Lower leg skin (tissue), 4 donors: ENCODE data around the gene AMIGO1. TPM values are rescaled to one million over a fixed set of nuclear protein-coding genes. Genes with fewer than 3 reads are reported as not detected.

Experiments
- DNase-seq, 2 donors: peaks; one replicate each; pipeline ENCODE4 v3.0.0-alpha.2; 2019; ENCODE audit warnings: low spot score in 2 of 2
- H3K4me3 ChIP-seq: fragments of 200-600 bp; sonication (generic); 2 replicates; pipeline ENCODE4 v1.5.1; 2017; ENCODE audit warnings: mild to moderate bottlenecking, low read depth; ENCODE audit not compliant: poor library complexity, severe bottlenecking
- CTCF ChIP-seq, 3 donors: fragments of 450-650 bp; IDR thresholded peaks; one replicate each; pipeline ENCODE4 v1.5.1; 2016; ENCODE audit warnings: antibody characterized with exemption in 3 of 3, mild to moderate bottlenecking in 3 of 3, moderate library complexity in 2 of 3
- POLR2A ChIP-seq, 2 donors: fragments of 450-650 bp; IDR thresholded peaks; one replicate each; pipeline ENCODE4 v1.6.1; 2016 to 2017; ENCODE audit warnings: antibody characterized with exemption in 2 of 2, mild to moderate bottlenecking in 1 of 2, moderate library complexity in 1 of 2
- WGBS, 2 donors: methylation state at CpG; one replicate each; pipeline ENCODE4 v1.1.5; 2018; 5-methylcytosine and 5-hydroxymethylcytosine counted together
- intact Hi-C: fragments of 100-400 bp; cut with DNase I; formaldehyde crosslinking; loops from one replicate; pipeline ENCODE4 v1.15.0; 2023; ENCODE audit warnings: low total_unique reads
- total RNA-seq, 4 donors: library from RNA; depleted of rRNA; stranded (reverse); fragments of >200 nt; gene quantifications; one replicate each; pipeline ENCODE4 v1.1.0, GENCODE V29; 2016

The AMIGO1 gene
- total RNA-seq, 4 donors from 2014 or later = 3.9 to 7.9 (median 5.4) TPM

- 60 to 66% methylated on average over 4 of the region's 4 CpGs for WGBS, 2 donors
- intact Hi-C loops = no loop called here
- no peak for DNase-seq
- no peak overlapping the region for H3K4me3 ChIP-seq
- no peak for TF ChIP-seq POLR2A (IDR thresholded peaks at IDR 0.05)
- TF ChIP-seq CTCF (IDR thresholded peaks at IDR 0.05) = no peak
These were observed 26.0 kb upstream of the AMIGO1 start for GRCh38 chr1:109535481-109535880.

GRCh38 chr1:109534307-109534858 lies 24.9 kb upstream of the AMIGO1 start:
- no peak for DNase-seq
- intact Hi-C loops = no loop called here
- TF ChIP-seq CTCF (IDR thresholded peaks at IDR 0.05) (no peak), POLR2A (IDR thresholded peaks at IDR 0.05) (no peak)
- 89 to 97% methylated on average over 1 of the region's 1 CpG for WGBS, 2 donors
- H3K4me3 ChIP-seq = no peak overlapping the region

DNA sequence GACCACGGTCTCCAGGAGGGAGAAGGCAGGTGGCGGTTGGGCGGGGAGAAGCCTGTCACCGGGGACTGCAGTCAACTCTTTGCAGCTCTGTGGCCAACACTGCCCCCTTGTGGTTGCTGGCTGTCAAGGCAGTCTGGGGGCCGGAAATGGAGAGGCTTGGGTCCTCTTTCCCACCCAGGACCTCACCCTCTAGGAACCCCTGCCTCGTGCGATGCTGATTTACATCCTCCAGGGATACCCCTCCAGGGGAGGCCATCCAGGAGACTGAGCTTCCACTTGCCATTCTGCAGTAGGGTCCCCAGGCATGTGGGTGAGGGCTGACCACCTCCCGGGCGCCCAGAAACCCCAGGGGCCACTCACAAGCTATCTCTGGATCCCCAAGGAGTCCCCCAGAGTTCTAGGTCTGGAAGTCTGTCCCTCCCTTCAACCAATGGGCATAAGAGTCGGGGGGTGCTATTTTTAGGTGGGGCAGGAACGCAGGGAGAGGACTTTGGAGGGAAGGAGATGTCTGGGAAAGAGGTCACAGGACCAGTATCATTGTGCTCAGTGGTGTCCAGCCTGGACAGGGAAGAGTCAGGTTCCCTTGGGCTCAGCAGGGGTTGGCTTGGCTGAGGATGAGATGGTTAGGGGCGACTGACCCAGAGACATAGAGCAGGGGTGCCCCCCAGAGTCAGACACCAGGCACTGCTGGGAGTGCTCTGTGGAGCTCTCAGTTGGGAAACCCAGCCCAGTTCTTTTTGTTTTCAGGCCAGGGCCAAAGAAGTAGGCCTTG lies 23.0 kb upstream of the AMIGO1 start:
- peak; percentile 78 to 97 for DNase-seq
- intact Hi-C loops = loop anchor here (2.0 kb wide), 1 partner anchor 40 kb away; no protein-coding TSS in a partner anchor
- no peak overlapping the region for H3K4me3 ChIP-seq
- 13 to 15% methylated on average over 7 to 12 of the region's 12 CpGs for WGBS, 2 donors
- TF ChIP-seq CTCF (IDR thresholded peaks at IDR 0.05) (peak in 1 of 3 donors; percentile 94), POLR2A (IDR thresholded peaks at IDR 0.05) (no peak)

- H3K4me3 ChIP-seq = no peak overlapping the region
- TF ChIP-seq CTCF (IDR thresholded peaks at IDR 0.05) (no peak), POLR2A (IDR thresholded peaks at IDR 0.05) (no peak)
- 47 to 62% methylated on average over 16 of the region's 16 CpGs for WGBS, 2 donors
- intact Hi-C loops = loop anchor here (2.0 kb wide), 1 partner anchor 39 kb away; no protein-coding TSS in a partner anchor
- DNase-seq = no peak
These were observed 22.4 kb upstream of the AMIGO1 start for GRCh38 chr1:109531826-109532364.

GRCh38 chr1:109531380-109531779 lies 21.9 kb upstream of the AMIGO1 start:
- H3K4me3 ChIP-seq = no peak overlapping the region
- DNase-seq = no peak
- TF ChIP-seq POLR2A (IDR thresholded peaks at IDR 0.05) (no peak), CTCF (IDR thresholded peaks at IDR 0.05) (no peak)
- intact Hi-C loops = no loop called here
- WGBS, 2 donors = 88 to 94% methylated on average over 4 of the region's 4 CpGs
